Suprapubic skin (tissue), 3 donors: ENCODE data around the gene IRF4.

Experiments used
- CTCF ChIP-seq, 2 donors: fragments of 200-600 bp in 1 of 2; fragments of 450-650 bp in 1 of 2; sonication (generic) in 1 of 2; IDR thresholded peaks; one replicate each; pipeline ENCODE4 v1.5.1; 2016 to 2019; ENCODE audit warnings: antibody characterized with exemption in 2 of 2, mild to moderate bottlenecking in 1 of 2, moderate library complexity in 1 of 2
- POLR2A ChIP-seq, 2 donors: fragments of 450-650 bp; IDR thresholded peaks; one replicate each; pipeline ENCODE4 v1.6.1; 2017; ENCODE audit warnings: antibody characterized with exemption in 2 of 2, mild to moderate bottlenecking in 2 of 2, moderate library complexity in 2 of 2

DNA sequence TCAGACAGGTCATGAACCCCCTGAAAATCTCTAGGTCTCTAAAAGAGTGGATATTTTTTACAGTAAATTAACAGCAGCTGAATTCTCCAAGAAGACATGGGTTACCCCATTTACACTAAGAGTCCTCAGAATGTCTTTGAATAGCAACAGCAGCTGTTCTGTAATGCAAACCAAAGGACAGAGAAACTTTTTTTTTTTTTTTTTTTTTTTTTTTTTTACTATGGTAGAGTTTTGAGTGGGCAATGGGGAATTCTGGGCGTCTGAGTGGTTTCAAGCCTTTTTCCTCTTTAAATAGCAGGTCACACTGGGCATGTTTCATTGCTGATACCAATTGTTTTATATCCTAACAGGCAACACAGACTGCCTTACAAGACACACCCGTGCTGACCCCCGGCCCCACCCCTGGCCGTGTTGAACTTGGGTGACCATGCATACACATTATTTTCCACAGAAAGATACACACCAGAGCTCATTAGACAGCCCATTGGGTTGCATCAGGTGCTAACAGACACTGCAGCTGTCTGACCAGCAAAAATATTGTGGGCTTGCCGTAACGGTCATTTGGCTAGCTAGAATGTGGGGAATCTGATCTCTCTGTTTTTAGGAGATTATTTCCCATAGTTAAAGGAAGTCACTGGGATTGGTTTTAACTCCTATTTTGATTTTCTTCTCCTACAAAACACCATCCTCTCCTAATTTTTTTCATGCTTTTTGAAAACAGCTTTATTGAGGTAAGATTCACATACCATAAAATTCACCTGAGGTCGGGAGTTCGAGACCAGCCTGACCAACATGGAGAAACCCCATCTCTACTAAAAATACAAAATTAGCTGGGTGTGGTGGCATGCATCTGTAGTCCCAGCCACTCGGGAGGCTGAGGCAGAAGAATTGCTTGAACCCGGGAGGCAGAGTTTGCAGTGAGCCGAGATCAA lies 26.7 kb upstream of the IRF4 start:
- TF ChIP-seq CTCF (IDR thresholded peaks at IDR 0.05) = no peak
- no peak for TF ChIP-seq POLR2A (IDR thresholded peaks at IDR 0.05)
